HCT116 (cell line): Measurements from ENCODE around the gene SMTNL1. TPM values are rescaled to one million over a fixed set of nuclear protein-coding genes. Genes with fewer than 3 reads are reported as not detected.

Source experiments
- ATAC-seq: fragments of 200-7000 bp; cut with Tn5 transposase; 2 replicates; pipeline ENCODE4 v1.9.1; 2020; ENCODE audit warnings: mild to moderate bottlenecking, moderate library complexity
- BruUV-seq: library from RNA; stranded (reverse); fragments of 400-500 nt; replicated peaks from 2 replicates; lab custom pipeline; 2021; lab: Mats Ljungman, UMichigan
- CTCF ChIA-PET: fragments of 300-600 bp; sonication (Branson Sonifier 250); formaldehyde crosslinking; loops from one replicate; lab custom pipeline; 2021; ENCODE audit warnings: antibody characterized with exemption; lab: Charles Lee
- POLR2A ChIA-PET: fragments of 300-600, 350-600 bp; sonication (Branson Sonifier 250); formaldehyde crosslinking; loops from one replicate; lab custom pipeline; 2021; ENCODE audit warnings: antibody characterized with exemption; lab: Charles Lee
- RAD21 ChIA-PET, 2 experiments: fragments of 300-600 bp; sonication (Branson Sonifier 250); formaldehyde crosslinking; loops; one replicate each; lab custom pipeline; 2023; ENCODE audit warnings: low total read pairs in 2 of 2; ENCODE audit not compliant: uncharacterized antibody in 2 of 2, unreplicated experiment in 2 of 2, low non-redundant PET in 1 of 2; lab: Charles Lee
- DNase-seq: peaks from one replicate; pipeline ENCODE4 v3.0.0-alpha.2; 2010; ENCODE audit warnings: low read depth, low spot score
- H2AFZ ChIP-seq: fragments of 200-600 bp; shearing (Covaris generic), sonication (generic); 2 replicates; pipeline ENCODE4 v1.6.1; 2017; ENCODE audit warnings: low read depth, mixed run types, mixed read lengths, antibody characterized with exemption, low read length; ENCODE audit not compliant: poor library complexity, severe bottlenecking
- H3K27ac ChIP-seq: 2 replicates; pipeline ENCODE4 v1.5.1; 2012; ENCODE audit warnings: low read depth, low read length
- H3K27me3 ChIP-seq: fragments of 200-600 bp; sonication (generic); 2 replicates; pipeline ENCODE4 v1.6.1; 2016; ENCODE audit warnings: mixed run types, low read length, mixed read lengths; ENCODE audit not compliant: insufficient read depth
- H3K36me3 ChIP-seq, 2 experiments: fragments of 200-500 bp in 1 of 2; fragments of 200-600 bp in 1 of 2; sonication (Bioruptor generic) in 1 of 2; sonication (generic) in 1 of 2; 2 replicates each; pipeline versions ENCODE4 v1.5.1 to v1.6.1; 2014 to 2016; ENCODE audit warnings: low read length in 2 of 2, inconsistent platforms in 1 of 2, mixed read lengths in 1 of 2, mixed run types in 1 of 2; ENCODE audit not compliant: insufficient read depth in 2 of 2, control insufficient read depth in 1 of 2
- H3K4me1 ChIP-seq, 2 experiments: fragments of 200-600 bp in 1 of 2; sonication (generic) in 1 of 2; 2 replicates each; pipeline versions ENCODE4 v1.5.1 to v1.6.1; 2012 to 2017; ENCODE audit warnings: low read length in 2 of 2, inconsistent platforms in 1 of 2, mild to moderate bottlenecking in 1 of 2, mixed read lengths in 1 of 2, mixed run types in 1 of 2, moderate library complexity in 1 of 2; ENCODE audit not compliant: insufficient read depth in 2 of 2, control insufficient read depth in 1 of 2
- H3K4me2 ChIP-seq: fragments of 200-600 bp; sonication (generic); 2 replicates; pipeline ENCODE4 v1.6.1; 2017; ENCODE audit warnings: mixed run types, low read length, mixed read lengths
- H3K4me3 ChIP-seq, 2 experiments: fragments of 200-600 bp in 1 of 2; sonication (generic) in 1 of 2; replicated peaks in 1 of 2; 2 replicates each; pipeline ENCODE4 v1.5.1; 2011 to 2016; ENCODE audit warnings: low read length in 2 of 2, control low read depth in 1 of 2, low read depth in 1 of 2, mild to moderate bottlenecking in 1 of 2, mixed read lengths in 1 of 2, mixed run types in 1 of 2
- H3K79me2 ChIP-seq: fragments of 200-600 bp; sonication (generic); 2 replicates; pipeline ENCODE4 v1.6.1; 2017; ENCODE audit warnings: mild to moderate bottlenecking, mixed run types, low read length, moderate library complexity, mixed read lengths; ENCODE audit not compliant: insufficient read depth
- H3K9ac ChIP-seq: fragments of 200-600 bp; sonication (generic); 2 replicates; pipeline ENCODE4 v1.6.1; 2016; ENCODE audit warnings: low read length, mixed read lengths
- H3K9me2 ChIP-seq: fragments of 200-600 bp; sonication (generic), shearing (Covaris generic); 2 replicates; pipeline ENCODE4 v1.6.1; 2017; ENCODE audit warnings: mixed run types, mild to moderate bottlenecking, moderate library complexity; ENCODE audit not compliant: insufficient read depth
- H3K9me3 ChIP-seq, 2 experiments: fragments of 200-500 bp in 1 of 2; fragments of 200-600 bp in 1 of 2; sonication (Bioruptor generic) in 1 of 2; sonication (generic) in 1 of 2; 2 replicates each; pipeline ENCODE4 v1.6.1; 2014 to 2017; ENCODE audit warnings: low read length in 2 of 2, mixed read lengths in 2 of 2, inconsistent platforms in 1 of 2, low read depth in 1 of 2, mild to moderate bottlenecking in 1 of 2, mixed run types in 1 of 2, moderate library complexity in 1 of 2; ENCODE audit not compliant: control insufficient read depth in 1 of 2, insufficient read depth in 1 of 2
- H4K20me1 ChIP-seq: fragments of 200-600 bp; sonication (generic), shearing (Covaris generic); 2 replicates; pipeline ENCODE4 v1.6.1; 2017; ENCODE audit warnings: mixed run types, mild to moderate bottlenecking, moderate library complexity; ENCODE audit not compliant: insufficient read depth
- CBX3 ChIP-seq: IDR thresholded peaks from 2 replicates; pipeline ENCODE4 v1.6.1; 2012; ENCODE audit warnings: low read depth
- CEBPB ChIP-seq: IDR thresholded peaks from 2 replicates; pipeline ENCODE4 v1.6.1; 2012; ENCODE audit warnings: low read depth
- CTCF ChIP-seq, 3 experiments: fragments of 200-600 bp in 1 of 3; sonication (generic) in 1 of 3; IDR thresholded peaks in 2 of 3; conservative IDR thresholded peaks in 1 of 3; 2 replicates each; pipeline ENCODE4 v1.5.1; 2012 to 2017; ENCODE audit warnings: low read depth in 2 of 3, low read length in 2 of 3, antibody characterized with exemption in 1 of 3, borderline replicate concordance in 1 of 3, control low read depth in 1 of 3, mild to moderate bottlenecking in 1 of 3, mixed read lengths in 1 of 3, mixed run types in 1 of 3, moderate library complexity in 1 of 3; ENCODE audit not compliant: insufficient read depth in 1 of 3
- EGR1 ChIP-seq: IDR thresholded peaks from 2 replicates; pipeline ENCODE4 v1.6.1; 2012; ENCODE audit warnings: low read depth
- EZH2 ChIP-seq: fragments of 200-600 bp; sonication (generic); IDR thresholded peaks from 2 replicates; pipeline ENCODE4 v1.6.1; 2017; ENCODE audit warnings: antibody characterized with exemption, mixed run types
- EZH2phosphoT487 ChIP-seq: fragments of 200-600 bp; IDR thresholded peaks from 2 replicates; pipeline ENCODE4 v1.6.1; 2018; ENCODE audit warnings: antibody characterized with exemption, borderline replicate concordance
- POLR2AphosphoS5 ChIP-seq: IDR thresholded peaks from 2 replicates; pipeline ENCODE4 v1.6.1; 2011; ENCODE audit warnings: mild to moderate bottlenecking, low read depth, low read length, moderate library complexity
- SRF ChIP-seq: IDR thresholded peaks from 2 replicates; pipeline ENCODE4 v1.6.1; 2012; ENCODE audit warnings: low read depth
- TCF7L2 ChIP-seq: IDR thresholded peaks from 2 replicates; pipeline ENCODE4 v1.7.0; 2011; ENCODE audit warnings: borderline replicate concordance, inconsistent platforms; ENCODE audit not compliant: insufficient read depth, insufficient read length; ENCODE audit errors: extremely low read depth
- YY1 ChIP-seq: IDR thresholded peaks from 2 replicates; pipeline ENCODE4 v1.6.1; 2011; ENCODE audit warnings: low read length, low read depth, moderate library complexity, mild to moderate bottlenecking; ENCODE audit not compliant: insufficient replicate concordance; ENCODE audit errors: extremely low read depth
- ZBTB33 ChIP-seq: IDR thresholded peaks from 2 replicates; pipeline ENCODE4 v1.6.1; 2011; ENCODE audit warnings: mild to moderate bottlenecking, low read length, moderate library complexity; ENCODE audit not compliant: insufficient replicate concordance; ENCODE audit errors: extremely low read depth
- intact Hi-C: fragments of 100-400 bp; cut with micrococcal nuclease; formaldehyde crosslinking; loops from 2 replicates; pipeline ENCODE4 v1.10.0; 2022
- total RNA-seq: library from RNA; stranded (reverse); gene quantifications from one replicate; pipeline ENCODE4 v1.2.1, GENCODE V29; 2021; ENCODE audit not compliant: unreplicated experiment

SMTNL1 gene
- total RNA-seq, 1 experiment from 2014 or later: not detected

- no peak overlapping the region for H3K4me2 ChIP-seq
- DNase-seq: no peak
- H3K36me3 ChIP-seq: no peaks in the 10 kb centered on the region
- intact Hi-C loops: no loop called here
- no peaks in the 10 kb centered on the region for H3K27me3 ChIP-seq
- no peaks in the 10 kb centered on the region for H3K9me3 ChIP-seq
- H4K20me1 ChIP-seq: no peaks in the 10 kb centered on the region
- ATAC-seq: no peak
- H2AFZ ChIP-seq: no peak overlapping the region
- TF ChIP-seq CTCF (IDR thresholded peaks at IDR 0.05 in 2 of 3, conservative IDR thresholded peaks at IDR 0.05 in 1 of 3; ENCODE audit: borderline replicate concordance in 1 of 3, insufficient read depth in 1 of 3, low read depth in 2 of 3, low read length in 2 of 3) (no peak), CBX3 (no peak), EZH2 (no peak), SRF (no peak), ZBTB33 (no peak), POLR2AphosphoS5 (no peak), TCF7L2 (no peak), EZH2phosphoT487 (no peak), YY1 (no peak), EGR1 (no peak), CEBPB (no peak)
- ChIA-PET POLR2A (no interaction called here), CTCF (interaction anchor here (1.2 kb wide), 1 partner anchor 14 kb away, joined by 3 read pairs; no protein-coding TSS in a partner anchor), RAD21 (interaction anchor here in 1 of 2 experiments (0.6 to 0.7 kb wide), 2 partner anchors 9 to 10 kb away, joined by 3 read pairs; no protein-coding TSS in a partner anchor)
- H3K9me2 ChIP-seq: no peaks in the 10 kb centered on the region
- BruUV-seq: no TSS peak
- no peak overlapping the region for H3K27ac ChIP-seq
- H3K4me1 ChIP-seq: peaks cover 0 to 12% of the 10 kb centered on the region in 2 experiments; a peak in 3 of 4 replicates
- no peak overlapping the region for H3K9ac ChIP-seq
- H3K4me3 ChIP-seq: no peak overlapping the region
- no peaks in the 10 kb centered on the region for H3K79me2 ChIP-seq
Observed at GRCh38 chr11:57547854-57548377, 10.5 kb downstream of the SMTNL1 start.
